ENCODE results near the gene TPGS1. TPM values are rescaled to one million over a fixed set of nuclear protein-coding genes. Genes with fewer than 3 reads are reported as not detected.

Gene TPGS1
- total RNA-seq, 1 donor from 2014 or later, result 19.9 TPM

- ATAC-seq, result peak; percentile 97
- Histone ChIP-seq H3K9me3 (no peaks in the 10 kb centered on the region), H3K4me1 (peaks cover 5% of the 10 kb centered on the region), H3K4me3 (peak overlapping the region; percentile 92), H3K27ac (peak overlapping the region; percentile 98), H3K36me3 (no peaks in the 10 kb centered on the region), H3K27me3 (peaks cover 5% of the 10 kb centered on the region)
- TF ChIP-seq CTCF (IDR thresholded peaks at IDR 0.05), result no peak
- DNase-seq, result peak; percentile 99
- intact Hi-C loops (cut with DNase I), result no loop called here
Measured at GRCh38 chr19:488505-489417, 18.5 kb upstream of the TPGS1 start.

GRCh38 chr19:489418-490196 lies 17.7 kb upstream of the TPGS1 start:
- no peak for TF ChIP-seq CTCF (IDR thresholded peaks at IDR 0.05)
- H3K4me3 ChIP-seq, result peak overlapping the region; percentile 92
- ATAC-seq (peak; percentile 37), DNase-seq (no peak)
- no peaks in the 10 kb centered on the region for H3K36me3 ChIP-seq
- peak overlapping the region; percentile 98 for H3K27ac ChIP-seq
- intact Hi-C loops (cut with DNase I), result no loop called here
- H3K27me3 ChIP-seq, result peaks cover 5% of the 10 kb centered on the region
- H3K9me3 ChIP-seq, result no peaks in the 10 kb centered on the region
- H3K4me1 ChIP-seq, result peaks cover 5% of the 10 kb centered on the region

- H3K27ac ChIP-seq, result no peak overlapping the region
- DNase-seq (no peak), ATAC-seq (no peak)
- intact Hi-C loops (cut with DNase I), result no loop called here
- TF ChIP-seq CTCF (IDR thresholded peaks at IDR 0.05), result no peak
- H3K4me3 ChIP-seq, result no peak overlapping the region
- no peaks in the 10 kb centered on the region for H3K36me3 ChIP-seq
- H3K27me3 ChIP-seq, result peaks cover 7% of the 10 kb centered on the region
- peaks cover 5% of the 10 kb centered on the region for H3K4me1 ChIP-seq
- H3K9me3 ChIP-seq, result no peaks in the 10 kb centered on the region
Measured at GRCh38 chr19:491146-491741, 16.1 kb upstream of the TPGS1 start.

- Histone ChIP-seq H3K4me1 (peaks cover 5% of the 10 kb centered on the region), H3K27me3 (peaks cover 9% of the 10 kb centered on the region), H3K4me3 (no peak overlapping the region), H3K9me3 (no peaks in the 10 kb centered on the region), H3K36me3 (no peaks in the 10 kb centered on the region), H3K27ac (no peak overlapping the region)
- no peak for DNase-seq
- TF ChIP-seq CTCF (IDR thresholded peaks at IDR 0.05), result no peak
- no peak for ATAC-seq
- intact Hi-C loops (cut with DNase I), result no loop called here
Measured at GRCh38 chr19:492091-492531, 15.2 kb upstream of the TPGS1 start.

GRCh38 chr19:493391-494170 lies 13.7 kb upstream of the TPGS1 start:
- Histone ChIP-seq H3K27ac (no peak overlapping the region), H3K27me3 (peaks cover 20% of the 10 kb centered on the region), H3K4me3 (no peak overlapping the region), H3K36me3 (no peaks in the 10 kb centered on the region), H3K4me1 (peaks cover 5% of the 10 kb centered on the region), H3K9me3 (no peaks in the 10 kb centered on the region)
- intact Hi-C loops (cut with DNase I), result no loop called here
- ATAC-seq, result no peak
- TF ChIP-seq CTCF (IDR thresholded peaks at IDR 0.05), result no peak
- DNase-seq, result peak; percentile 65
